ENCODE results near the gene CYP2A7. TPM values are rescaled to one million over a fixed set of nuclear protein-coding genes. Genes with fewer than 3 reads are reported as not detected.
"Not testable (repeated sequence)": the region's sequence is repeated elsewhere in the genome, so short reads cannot be mapped to it uniquely, and the experiment has no call there.

The CYP2A7 gene
- total RNA-seq, 4 donors from 2014 or later: not detected

DNA sequence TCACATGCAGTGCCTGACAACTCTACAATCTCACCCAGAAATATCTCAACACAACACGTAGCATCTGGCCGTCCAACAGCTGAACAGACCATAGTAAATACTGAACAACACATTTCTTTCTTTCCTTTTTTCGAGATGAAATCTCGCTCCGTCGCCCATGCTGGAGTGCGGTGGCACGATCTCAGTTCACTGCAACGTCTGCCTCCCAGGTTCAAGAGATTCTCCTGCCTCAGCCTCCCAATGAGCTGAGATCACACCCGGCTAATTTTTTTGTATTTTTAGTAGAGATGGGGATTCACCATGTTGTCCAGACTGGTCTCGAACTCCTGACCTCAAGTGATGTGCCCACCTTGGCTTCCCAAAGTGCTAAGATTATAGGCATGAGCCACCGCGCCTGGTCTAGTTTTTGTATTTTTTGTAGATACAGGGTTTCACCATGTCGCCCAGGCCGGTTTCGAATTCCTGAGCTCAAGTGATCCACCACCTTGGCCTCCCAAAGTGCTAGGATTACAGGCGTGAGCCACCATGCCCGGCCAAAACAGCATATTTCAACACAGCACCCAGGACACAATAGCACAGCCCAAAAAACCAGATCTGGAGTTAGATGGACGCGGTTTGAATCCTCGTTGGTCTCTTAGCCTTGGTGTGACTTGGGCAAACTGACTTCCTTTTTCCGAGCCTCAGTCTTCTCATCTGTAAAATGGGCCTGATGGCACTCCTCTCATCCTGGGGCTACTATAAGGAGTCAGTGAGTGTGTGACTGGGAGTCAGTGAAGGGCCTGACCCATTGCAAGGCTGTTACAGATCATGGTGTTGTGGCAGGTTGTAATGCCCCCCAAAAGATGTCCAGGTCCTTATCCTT, 54.4 kb downstream of the CYP2A7 start:
- DNase-seq (ENCODE audit: extremely low spot score): no peak
- Histone ChIP-seq H3K36me3 (peaks cover 9 to 26% (median 18%) of the 10 kb centered on the region in 4 donors), H3K27ac (replicated peaks in 1 of 4) (no peak overlapping the region), H3K4me1 (peaks cover 0 to 14% (median 3%) of the 10 kb centered on the region in 4 donors), H3K4me3 (no peak overlapping the region), H3K27me3 (no peaks in the 10 kb centered on the region), H3K9me3 (no peaks in the 10 kb centered on the region)
- WGBS: 95% methylated on average over 22 of the region's 22 CpGs
- TF ChIP-seq EP300 (IDR thresholded peaks at IDR 0.05) (no peak), POLR2A (IDR thresholded peaks at IDR 0.05; ENCODE audit: low read depth) (no peak), POLR2AphosphoS5 (IDR thresholded peaks at IDR 0.05) (no peak)
- TF ChIP-seq, protein P1, sequence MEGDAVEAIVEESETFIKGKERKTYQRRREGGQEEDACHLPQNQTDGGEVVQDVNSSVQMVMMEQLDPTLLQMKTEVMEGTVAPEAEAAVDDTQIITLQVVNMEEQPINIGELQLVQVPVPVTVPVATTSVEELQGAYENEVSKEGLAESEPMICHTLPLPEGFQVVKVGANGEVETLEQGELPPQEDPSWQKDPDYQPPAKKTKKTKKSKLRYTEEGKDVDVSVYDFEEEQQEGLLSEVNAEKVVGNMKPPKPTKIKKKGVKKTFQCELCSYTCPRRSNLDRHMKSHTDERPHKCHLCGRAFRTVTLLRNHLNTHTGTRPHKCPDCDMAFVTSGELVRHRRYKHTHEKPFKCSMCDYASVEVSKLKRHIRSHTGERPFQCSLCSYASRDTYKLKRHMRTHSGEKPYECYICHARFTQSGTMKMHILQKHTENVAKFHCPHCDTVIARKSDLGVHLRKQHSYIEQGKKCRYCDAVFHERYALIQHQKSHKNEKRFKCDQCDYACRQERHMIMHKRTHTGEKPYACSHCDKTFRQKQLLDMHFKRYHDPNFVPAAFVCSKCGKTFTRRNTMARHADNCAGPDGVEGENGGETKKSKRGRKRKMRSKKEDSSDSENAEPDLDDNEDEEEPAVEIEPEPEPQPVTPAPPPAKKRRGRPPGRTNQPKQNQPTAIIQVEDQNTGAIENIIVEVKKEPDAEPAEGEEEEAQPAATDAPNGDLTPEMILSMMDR (IDR thresholded peaks at IDR 0.05): no peak
- intact Hi-C loops (cut with DNase I): no loop called here

DNA sequence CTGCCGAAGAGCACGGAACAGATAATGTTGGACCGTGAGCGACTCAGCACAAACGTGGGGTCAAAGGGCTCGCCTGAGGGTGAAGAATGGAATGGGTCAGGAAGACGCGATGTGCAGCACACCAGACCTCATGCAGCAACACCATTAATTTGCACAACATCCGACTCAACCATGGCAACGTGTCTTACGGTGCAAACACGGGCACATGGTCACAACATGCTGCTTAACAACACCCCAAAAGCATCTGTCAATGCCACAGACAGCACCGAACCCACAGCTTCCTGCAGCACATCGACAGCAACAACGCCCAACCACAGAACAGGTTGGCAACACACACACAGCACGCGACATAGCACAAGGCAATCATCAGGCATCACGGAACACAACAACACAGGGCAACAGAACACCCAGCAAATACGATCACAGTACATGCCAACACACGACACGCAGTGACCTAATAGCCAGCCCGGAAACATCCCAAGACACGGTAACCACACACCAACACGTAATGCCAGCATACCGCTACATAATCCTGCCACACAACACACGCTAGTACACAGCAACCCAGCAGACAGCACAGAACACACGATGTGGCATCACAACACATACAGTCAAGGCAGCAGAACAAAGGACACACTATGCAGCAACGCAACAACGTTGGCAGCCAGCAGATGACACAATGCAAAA, 55.2 kb downstream of the CYP2A7 start:
- intact Hi-C loops (cut with DNase I); H3K27ac ChIP-seq (replicated peaks in 1 of 4); H3K27me3 ChIP-seq; H3K4me3 ChIP-seq; DNase-seq (ENCODE audit: extremely low spot score); H3K9me3 ChIP-seq: not testable (repeated sequence)
- Histone ChIP-seq H3K4me1 (peaks cover 0 to 14% (median 4%) of the 10 kb centered on the region in 4 donors), H3K36me3 (peaks cover 9 to 26% (median 18%) of the 10 kb centered on the region in 4 donors)
- 78% methylated on average over 28 of the region's 29 CpGs for WGBS

DNA sequence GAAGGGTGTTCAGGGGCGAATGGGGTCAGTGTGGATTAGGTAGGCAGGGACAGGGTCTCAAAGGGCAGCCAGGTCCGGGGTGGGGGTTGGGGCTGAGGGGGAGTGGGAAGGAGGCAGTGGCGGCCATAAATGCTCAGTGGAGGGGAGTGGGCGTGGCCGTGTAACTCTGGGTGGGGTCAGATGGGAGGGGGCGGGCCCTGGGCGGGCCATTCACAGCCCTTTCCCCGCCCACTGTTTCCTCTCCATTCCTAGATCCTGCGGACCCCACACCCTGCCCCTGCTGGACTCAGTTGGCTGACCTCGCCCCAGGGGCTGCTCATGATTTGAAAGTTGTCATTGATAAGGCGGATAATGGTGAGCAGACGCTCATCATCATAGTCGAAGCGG, 55.7 kb downstream of the CYP2A7 start:
- H3K4me3 ChIP-seq; intact Hi-C loops (cut with DNase I); H3K27ac ChIP-seq (replicated peaks in 1 of 4); H3K9me3 ChIP-seq; DNase-seq (ENCODE audit: extremely low spot score); H3K27me3 ChIP-seq: not testable (repeated sequence)
- WGBS: 86% methylated on average over 9 of the region's 14 CpGs
- peaks cover 0 to 14% (median 4%) of the 10 kb centered on the region in 4 donors for H3K4me1 ChIP-seq
- peaks cover 9 to 26% (median 18%) of the 10 kb centered on the region in 4 donors for H3K36me3 ChIP-seq

DNA sequence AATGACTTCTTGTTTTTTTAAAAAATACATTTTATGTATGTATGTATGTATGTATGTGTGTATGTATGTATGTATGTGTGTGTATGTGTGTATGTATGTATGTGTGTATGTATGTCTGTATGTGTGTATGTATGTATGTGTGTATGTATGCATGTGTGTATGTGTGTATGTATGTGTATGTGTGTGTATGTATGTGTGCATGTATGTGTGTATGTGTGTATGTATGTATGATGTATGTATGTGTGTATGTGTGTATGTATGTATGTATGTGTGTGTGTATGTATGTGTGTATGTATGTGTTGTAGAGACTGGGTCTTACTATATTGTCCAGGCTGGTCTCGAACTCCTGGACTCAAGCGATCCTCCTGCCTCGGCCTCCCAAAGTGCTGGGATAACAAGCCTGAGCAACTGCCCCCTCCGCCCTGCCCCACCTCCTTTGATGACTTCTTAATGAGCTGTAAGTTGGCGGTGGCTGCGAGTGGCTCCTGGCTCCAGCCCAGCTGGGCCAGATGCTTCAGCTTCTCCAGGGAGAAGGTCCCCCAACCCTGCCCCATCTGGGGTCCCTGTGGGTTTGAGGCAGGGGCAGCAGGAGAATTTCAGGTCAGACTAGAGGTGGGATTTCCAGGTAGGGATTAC, 56.5 kb downstream of the CYP2A7 start:
- intact Hi-C loops (cut with DNase I): not testable (repeated sequence)

More for the DNA sequence above, 56.5 kb downstream of the CYP2A7 start:
- H3K9me3 ChIP-seq; H3K27ac ChIP-seq (replicated peaks in 1 of 4); H3K27me3 ChIP-seq; H3K4me3 ChIP-seq; DNase-seq (ENCODE audit: extremely low spot score): not testable (repeated sequence)
- peaks cover 0 to 14% (median 4%) of the 10 kb centered on the region in 4 donors for H3K4me1 ChIP-seq
- peaks cover 9 to 26% (median 18%) of the 10 kb centered on the region in 4 donors for H3K36me3 ChIP-seq
- 95% methylated on average over 3 of the region's 6 CpGs for WGBS

Other genes with a start within 250 kb of the CYP2A7 start
- 10 to 100 TPM; 28.2 to 51.7 (median 41.5) TPM for gene NUMBL, start 191.6 kb downstream of the CYP2A7 start, total RNA-seq
- 10 to 100 TPM; 34.5 to 57.7 (median 45.3) TPM for gene COQ8B, start 165.3 kb downstream of the CYP2A7 start, total RNA-seq
- gene ITPKC, start 165.1 kb downstream of the CYP2A7 start, total RNA-seq: 100 to 1,000 TPM in 1 of 4 donors, 10 to 100 TPM in 3; 28.7 to 123 (median 33.3) TPM
- gene ACTMAP, start 131.8 kb downstream of the CYP2A7 start, total RNA-seq: 1 to 10 TPM; 1.7 to 4.6 (median 3.7) TPM
- gene SNRPA, start 131.0 kb downstream of the CYP2A7 start, total RNA-seq: 10 to 100 TPM; 47.3 to 69.1 (median 57.6) TPM
- gene MIA, start 106.7 kb downstream of the CYP2A7 start, total RNA-seq: 1 to 10 TPM; 2.1 to 4.1 (median 2.7) TPM
- 10 to 100 TPM; 22.9 to 26.6 (median 23.2) TPM for gene RAB4B, start 104.0 kb downstream of the CYP2A7 start, total RNA-seq
- 100 to 1,000 TPM in 2 of 4 donors, 10 to 100 TPM in 2; 93.1 to 131 (median 101) TPM for gene EGLN2, start 83.0 kb downstream of the CYP2A7 start, total RNA-seq
- not detected for gene CYP2A6, start 31.8 kb downstream of the CYP2A7 start, total RNA-seq
- not detected for gene CYP2B6, start 109.1 kb upstream of the CYP2A7 start, total RNA-seq
- gene CYP2A13, start 206.2 kb upstream of the CYP2A7 start, total RNA-seq: not detected
- not detected for gene CYP2F1, start 232.2 kb upstream of the CYP2A7 start, total RNA-seq

Measured in esophagus muscularis mucosa (tissue), 4 donors.